ENCODE data around the gene TRABD2B.

GRCh38 chr1:47986761-47987200, 10.4 kb downstream of the TRABD2B start:
- no peak for TF ChIP-seq FOXP2 (optimal IDR thresholded peaks at IDR 0.05; ENCODE audit: borderline replicate concordance, extremely low read depth, extremely low read length, insufficient read depth)
- no peak for TF ChIP-seq POLR2AphosphoS5 (IDR thresholded peaks at IDR 0.05; ENCODE audit: low read depth, low read length)
- no peak for TF ChIP-seq TAF1 (IDR thresholded peaks at IDR 0.05; ENCODE audit: borderline replicate concordance, insufficient read depth, low read length)

Data from PFSK-1 (cell line).